ENCODE results near the gene ACTN4.
A peak's percentile ranks its signal among the peaks of the same experiment; 100 is the strongest.

The ACTN4 gene

GRCh38 chr19:38726761-38727301 is 79.4 kb downstream of the ACTN4 start:
- no peak for DNase-seq (ENCODE audit: low spot score)
- TF ChIP-seq, protein P1, sequence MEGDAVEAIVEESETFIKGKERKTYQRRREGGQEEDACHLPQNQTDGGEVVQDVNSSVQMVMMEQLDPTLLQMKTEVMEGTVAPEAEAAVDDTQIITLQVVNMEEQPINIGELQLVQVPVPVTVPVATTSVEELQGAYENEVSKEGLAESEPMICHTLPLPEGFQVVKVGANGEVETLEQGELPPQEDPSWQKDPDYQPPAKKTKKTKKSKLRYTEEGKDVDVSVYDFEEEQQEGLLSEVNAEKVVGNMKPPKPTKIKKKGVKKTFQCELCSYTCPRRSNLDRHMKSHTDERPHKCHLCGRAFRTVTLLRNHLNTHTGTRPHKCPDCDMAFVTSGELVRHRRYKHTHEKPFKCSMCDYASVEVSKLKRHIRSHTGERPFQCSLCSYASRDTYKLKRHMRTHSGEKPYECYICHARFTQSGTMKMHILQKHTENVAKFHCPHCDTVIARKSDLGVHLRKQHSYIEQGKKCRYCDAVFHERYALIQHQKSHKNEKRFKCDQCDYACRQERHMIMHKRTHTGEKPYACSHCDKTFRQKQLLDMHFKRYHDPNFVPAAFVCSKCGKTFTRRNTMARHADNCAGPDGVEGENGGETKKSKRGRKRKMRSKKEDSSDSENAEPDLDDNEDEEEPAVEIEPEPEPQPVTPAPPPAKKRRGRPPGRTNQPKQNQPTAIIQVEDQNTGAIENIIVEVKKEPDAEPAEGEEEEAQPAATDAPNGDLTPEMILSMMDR (IDR thresholded peaks at IDR 0.05; ENCODE audit: borderline replicate concordance, control extremely low read depth, extremely low read depth, insufficient read depth, missing control alignments), result no peak
- in situ Hi-C loops (cut with MboI; ENCODE audit: low sequenced_read_pairs, unreplicated experiment), result no loop called here

DNA sequence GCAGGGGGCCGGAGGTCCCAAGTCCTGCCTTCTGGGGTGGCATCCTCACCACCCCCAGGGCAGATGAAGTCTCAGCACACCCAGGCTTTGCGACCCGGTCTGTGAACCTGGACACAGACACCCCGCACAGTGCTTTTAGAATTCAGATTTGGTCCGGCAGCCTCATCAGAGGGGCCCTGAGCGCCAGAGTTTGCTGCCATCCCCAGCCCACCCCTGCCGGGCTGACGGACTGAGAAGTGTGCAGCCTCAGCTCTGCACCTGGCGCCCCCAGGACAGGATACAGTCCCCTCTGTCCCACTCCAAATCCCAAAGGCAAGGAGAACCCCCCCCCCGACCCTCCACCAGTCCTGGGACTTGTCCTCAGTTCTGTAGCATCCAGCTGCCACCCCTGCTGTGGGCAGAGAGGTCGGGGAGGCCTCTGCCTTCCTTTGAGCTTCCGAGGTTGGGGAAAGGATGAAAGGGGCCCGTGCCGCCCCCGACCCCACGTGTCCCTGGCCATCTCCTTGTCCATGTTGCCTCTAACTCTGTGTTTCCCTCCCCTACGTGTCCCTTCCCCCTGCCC is 79.9 kb downstream of the ACTN4 start:
- TF ChIP-seq, protein P1 (IDR thresholded peaks at IDR 0.05; ENCODE audit: borderline replicate concordance, control extremely low read depth, extremely low read depth, insufficient read depth, missing control alignments), result no peak
- in situ Hi-C loops (cut with MboI; ENCODE audit: low sequenced_read_pairs, unreplicated experiment), result no loop called here
- no peak for DNase-seq (ENCODE audit: low spot score)

DNA sequence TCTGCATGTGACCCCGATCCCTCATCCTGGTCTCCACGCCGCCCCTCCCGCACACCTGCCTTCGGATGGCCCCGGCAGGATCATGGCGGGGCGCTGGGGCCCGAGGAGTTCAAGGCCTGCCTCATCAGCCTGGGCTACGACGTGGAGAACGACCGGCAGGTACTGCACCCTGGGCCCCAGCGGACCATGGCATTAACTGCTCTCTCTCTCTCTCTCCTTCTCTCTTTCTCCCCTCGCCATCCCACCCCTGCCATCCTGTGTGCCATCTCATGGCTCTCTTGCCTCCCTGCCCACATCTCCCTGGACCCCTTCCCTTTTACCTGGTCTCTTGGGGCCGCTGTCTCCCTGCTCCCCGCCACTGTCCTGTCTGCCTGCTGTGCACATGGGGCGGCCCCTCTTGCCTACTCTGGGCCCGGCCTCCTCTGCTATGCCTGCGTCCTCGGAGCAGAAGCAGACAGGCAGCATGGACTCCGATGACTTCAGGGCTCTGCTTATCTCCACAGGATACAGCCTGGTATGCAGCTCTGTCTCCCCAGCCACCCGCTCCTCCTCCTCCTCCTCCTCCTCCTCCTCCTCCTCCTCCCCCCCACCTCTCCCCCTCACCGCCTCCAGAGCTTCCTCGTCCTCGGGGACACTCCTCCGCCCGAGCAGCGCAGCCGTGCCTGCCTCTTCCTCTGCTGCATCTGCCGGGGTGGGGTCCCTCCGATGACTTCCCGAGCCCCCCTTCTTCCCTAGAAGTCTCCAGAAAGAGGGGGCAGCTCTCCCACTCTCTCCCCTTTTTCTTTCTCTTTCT is 80.6 kb downstream of the ACTN4 start:
- TF ChIP-seq, protein P1 (IDR thresholded peaks at IDR 0.05; ENCODE audit: borderline replicate concordance, control extremely low read depth, extremely low read depth, insufficient read depth, missing control alignments), result no peak
- in situ Hi-C loops (cut with MboI; ENCODE audit: low sequenced_read_pairs, unreplicated experiment), result no loop called here
- no peak for DNase-seq (ENCODE audit: low spot score)

DNA sequence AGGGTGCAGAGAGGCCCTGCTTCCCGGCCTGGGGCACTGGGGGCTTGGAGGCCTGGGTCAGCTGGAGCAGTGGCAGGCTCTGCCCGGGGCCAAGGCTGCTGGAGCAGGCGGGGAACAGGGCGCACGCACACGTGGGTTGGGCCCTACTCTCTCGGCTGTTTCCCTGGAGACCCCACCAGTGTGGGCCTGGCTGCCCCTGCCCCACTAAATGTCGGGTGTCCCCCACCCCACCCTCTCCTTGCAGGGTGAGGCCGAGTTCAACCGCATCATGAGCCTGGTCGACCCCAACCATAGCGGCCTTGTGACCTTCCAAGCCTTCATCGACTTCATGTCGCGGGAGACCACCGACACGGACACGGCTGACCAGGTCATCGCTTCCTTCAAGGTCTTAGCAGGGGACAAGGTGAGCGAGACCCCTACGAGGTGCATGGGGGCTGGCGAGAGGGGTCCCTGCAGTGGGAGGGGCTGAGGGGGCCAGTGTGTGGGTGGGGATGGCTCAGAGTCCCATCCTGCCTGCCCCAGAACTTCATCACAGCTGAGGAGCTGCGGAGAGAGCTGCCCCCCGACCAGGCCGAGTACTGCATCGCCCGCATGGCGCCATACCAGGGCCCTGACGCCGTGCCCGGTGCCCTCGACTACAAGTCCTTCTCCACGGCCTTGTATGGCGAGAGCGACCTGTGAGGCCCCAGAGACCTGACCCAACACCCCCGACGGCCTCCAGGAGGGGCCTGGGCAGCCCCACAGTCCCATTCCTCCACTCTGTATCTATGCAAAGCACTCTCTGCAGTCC is 81.5 kb downstream of the ACTN4 start:
- in situ Hi-C loops (cut with MboI; ENCODE audit: low sequenced_read_pairs, unreplicated experiment), result no loop called here
- TF ChIP-seq, protein P1 (IDR thresholded peaks at IDR 0.05; ENCODE audit: borderline replicate concordance, control extremely low read depth, extremely low read depth, insufficient read depth, missing control alignments), result no peak

GRCh38 chr19:38729653-38730469 is 82.4 kb downstream of the ACTN4 start:
- TF ChIP-seq, protein P1 (IDR thresholded peaks at IDR 0.05; ENCODE audit: borderline replicate concordance, control extremely low read depth, extremely low read depth, insufficient read depth, missing control alignments), result peak; percentile 75
- peak; percentile 80 for DNase-seq (ENCODE audit: low spot score)
- in situ Hi-C loops (cut with MboI; ENCODE audit: low sequenced_read_pairs, unreplicated experiment), result no loop called here

More for the DNA sequence above, 81.5 kb downstream of the ACTN4 start:
- DNase-seq (ENCODE audit: low spot score), result no peak

DNA sequence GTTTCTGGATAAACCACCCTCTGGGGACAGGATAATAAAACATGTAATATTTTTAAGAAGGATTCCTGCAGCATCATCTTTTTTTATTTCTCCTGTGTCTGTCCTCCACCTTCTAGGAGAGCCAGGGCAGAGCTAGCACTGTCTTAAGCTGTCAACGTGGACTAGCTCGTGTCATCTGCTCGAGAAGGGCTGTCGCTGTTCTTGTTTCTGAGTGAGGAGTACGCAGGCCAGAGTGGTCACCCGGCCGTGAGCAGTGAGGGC is 83.0 kb downstream of the ACTN4 start:
- TF ChIP-seq, protein P1 (IDR thresholded peaks at IDR 0.05; ENCODE audit: borderline replicate concordance, control extremely low read depth, extremely low read depth, insufficient read depth, missing control alignments), result no peak
- in situ Hi-C loops (cut with MboI; ENCODE audit: low sequenced_read_pairs, unreplicated experiment), result no loop called here
- no peak for DNase-seq (ENCODE audit: low spot score)

Data from GM13976 (cell line).